ENCODE results near the gene FLNB. TPM values are rescaled to one million over a fixed set of nuclear protein-coding genes. Genes with fewer than 3 reads are reported as not detected.

The FLNB gene
- total RNA-seq, 1 experiment from 2014 or later, result 309 TPM

DNA sequence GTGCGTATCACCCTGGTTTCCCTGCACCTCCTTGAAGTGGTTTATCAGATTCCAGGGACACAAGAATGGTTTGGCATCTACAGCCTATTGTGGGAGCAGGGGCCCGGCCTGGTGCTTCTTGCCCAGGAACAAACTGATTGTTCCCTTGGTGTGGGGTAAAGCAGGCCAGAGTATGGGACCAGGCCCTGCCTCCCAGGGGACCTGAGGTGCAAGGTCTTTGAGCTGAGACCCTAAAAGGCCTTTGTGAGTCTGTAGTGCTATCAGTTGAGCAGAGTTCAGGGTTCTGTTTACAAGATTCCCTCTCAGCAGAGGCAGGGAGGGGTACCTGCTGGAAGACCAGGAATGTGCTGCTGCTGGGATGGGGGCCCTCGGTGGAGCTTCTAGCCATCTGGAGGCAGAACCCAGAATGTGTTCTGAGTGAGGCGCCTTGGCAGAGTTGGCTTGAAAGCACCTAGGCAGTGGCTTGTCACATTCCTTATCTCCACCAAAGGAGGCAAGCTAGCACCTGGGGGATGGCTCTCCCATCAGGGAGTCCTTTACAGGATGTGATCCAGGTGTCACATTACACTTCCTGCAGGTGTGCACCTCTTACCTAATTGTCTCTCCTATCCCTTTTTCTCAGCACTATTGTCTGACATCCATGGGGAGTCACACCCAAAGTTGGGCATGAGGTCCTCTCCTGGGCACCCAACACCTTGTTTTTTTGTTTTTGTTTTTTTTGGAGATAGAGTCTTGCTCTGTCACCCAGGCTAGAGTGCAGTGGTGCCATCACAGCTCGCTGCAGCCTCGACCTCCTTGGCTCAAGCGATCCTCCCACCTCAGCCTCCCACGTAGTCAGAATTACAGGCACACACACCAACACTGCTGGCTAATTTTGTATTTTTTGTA is 13.1 kb downstream of the FLNB start:
- ATAC-seq, result no peak
- no TSS peak for BruUV-seq (replicated peaks)
- peaks cover 3% of the 10 kb centered on the region; the same call in 1 of the 2 replicates for H3K36me3 ChIP-seq (ENCODE audit: control insufficient read depth, insufficient read depth, low read length)
- ChIA-PET POLR2A (no interaction called here), CTCF (interaction anchor here (0.6 kb wide), 1 partner anchor 102 kb away, joined by 10 read pairs; no protein-coding TSS in a partner anchor)
- no peaks in the 10 kb centered on the region for H3K9me3 ChIP-seq (ENCODE audit: control insufficient read depth, insufficient read depth, low read depth, low read length)
- intact Hi-C loops (cut with micrococcal nuclease; ENCODE audit: unreplicated experiment), result no loop called here
- no peaks in the 10 kb centered on the region for H3K27me3 ChIP-seq (ENCODE audit: control insufficient read depth, insufficient read depth, low read length)
- H3K4me3 ChIP-seq (ENCODE audit: low read depth in 2 of 2, low read length in 2 of 2), result no peak overlapping the region
- peak overlapping the region; percentile 75 for H3K27ac ChIP-seq (ENCODE audit: low read length)
- TF ChIP-seq SIN3A (IDR thresholded peaks at IDR 0.05; ENCODE audit: borderline replicate concordance, insufficient read depth, low read depth, low read length), result no peak
- no peak for TF ChIP-seq REST (IDR thresholded peaks at IDR 0.05; ENCODE audit: insufficient read depth in 1 of 2, low read depth in 2 of 2, low read length in 1 of 2)
- no peak for TF ChIP-seq POLR2AphosphoS5 (IDR thresholded peaks at IDR 0.05; ENCODE audit: low read depth, low read length)
- TF ChIP-seq, protein P1, sequence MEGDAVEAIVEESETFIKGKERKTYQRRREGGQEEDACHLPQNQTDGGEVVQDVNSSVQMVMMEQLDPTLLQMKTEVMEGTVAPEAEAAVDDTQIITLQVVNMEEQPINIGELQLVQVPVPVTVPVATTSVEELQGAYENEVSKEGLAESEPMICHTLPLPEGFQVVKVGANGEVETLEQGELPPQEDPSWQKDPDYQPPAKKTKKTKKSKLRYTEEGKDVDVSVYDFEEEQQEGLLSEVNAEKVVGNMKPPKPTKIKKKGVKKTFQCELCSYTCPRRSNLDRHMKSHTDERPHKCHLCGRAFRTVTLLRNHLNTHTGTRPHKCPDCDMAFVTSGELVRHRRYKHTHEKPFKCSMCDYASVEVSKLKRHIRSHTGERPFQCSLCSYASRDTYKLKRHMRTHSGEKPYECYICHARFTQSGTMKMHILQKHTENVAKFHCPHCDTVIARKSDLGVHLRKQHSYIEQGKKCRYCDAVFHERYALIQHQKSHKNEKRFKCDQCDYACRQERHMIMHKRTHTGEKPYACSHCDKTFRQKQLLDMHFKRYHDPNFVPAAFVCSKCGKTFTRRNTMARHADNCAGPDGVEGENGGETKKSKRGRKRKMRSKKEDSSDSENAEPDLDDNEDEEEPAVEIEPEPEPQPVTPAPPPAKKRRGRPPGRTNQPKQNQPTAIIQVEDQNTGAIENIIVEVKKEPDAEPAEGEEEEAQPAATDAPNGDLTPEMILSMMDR (IDR thresholded peaks at IDR 0.05), result no peak
- TF ChIP-seq TCF7L2 (IDR thresholded peaks at IDR 0.05; ENCODE audit: low read depth, low read length), result no peak
- in situ Hi-C loops (cut with HindIII; ENCODE audit: low pct_unique_long_range_greater_than_20kb, low sequenced_read_pairs), result no loop called here
- H3K4me1 ChIP-seq (ENCODE audit: control insufficient read depth, insufficient read depth, low read length), result peaks cover 83% of the 10 kb centered on the region
- no peak for DNase-seq (ENCODE audit: low read depth, low spot score)

- H3K27me3 ChIP-seq (ENCODE audit: control insufficient read depth, insufficient read depth, low read length), result no peaks in the 10 kb centered on the region
- no peaks in the 10 kb centered on the region; the same call in 1 of the 2 replicates for H3K36me3 ChIP-seq (ENCODE audit: control insufficient read depth, insufficient read depth, low read length)
- H3K27ac ChIP-seq (ENCODE audit: low read length), result peak overlapping the region; percentile 68
- no peak for TF ChIP-seq TCF7L2 (IDR thresholded peaks at IDR 0.05; ENCODE audit: low read depth, low read length)
- no peak for TF ChIP-seq POLR2AphosphoS5 (IDR thresholded peaks at IDR 0.05; ENCODE audit: low read depth, low read length)
- no peak for TF ChIP-seq REST (IDR thresholded peaks at IDR 0.05; ENCODE audit: insufficient read depth in 1 of 2, low read depth in 2 of 2, low read length in 1 of 2)
- TF ChIP-seq SIN3A (IDR thresholded peaks at IDR 0.05; ENCODE audit: borderline replicate concordance, insufficient read depth, low read depth, low read length), result no peak
- TF ChIP-seq, protein P1 (IDR thresholded peaks at IDR 0.05), result no peak
- peaks cover 88% of the 10 kb centered on the region for H3K4me1 ChIP-seq (ENCODE audit: control insufficient read depth, insufficient read depth, low read length)
- ChIA-PET CTCF (no interaction called here), POLR2A (no interaction called here)
- ATAC-seq, result no peak
- intact Hi-C loops (cut with micrococcal nuclease; ENCODE audit: unreplicated experiment) (no loop called here), in situ Hi-C loops (cut with HindIII; ENCODE audit: low pct_unique_long_range_greater_than_20kb, low sequenced_read_pairs) (no loop called here)
- no peak for DNase-seq (ENCODE audit: low read depth, low spot score)
- no peak overlapping the region for H3K4me3 ChIP-seq (ENCODE audit: low read depth in 2 of 2, low read length in 2 of 2)
- no TSS peak for BruUV-seq (replicated peaks)
- no peaks in the 10 kb centered on the region for H3K9me3 ChIP-seq (ENCODE audit: control insufficient read depth, insufficient read depth, low read depth, low read length)
These were observed 13.7 kb downstream of the FLNB start for GRCh38 chr3:58021962-58022361.

Measured in Panc1 (cell line).